Measurements from ENCODE around the gene PTPRK.

DNA sequence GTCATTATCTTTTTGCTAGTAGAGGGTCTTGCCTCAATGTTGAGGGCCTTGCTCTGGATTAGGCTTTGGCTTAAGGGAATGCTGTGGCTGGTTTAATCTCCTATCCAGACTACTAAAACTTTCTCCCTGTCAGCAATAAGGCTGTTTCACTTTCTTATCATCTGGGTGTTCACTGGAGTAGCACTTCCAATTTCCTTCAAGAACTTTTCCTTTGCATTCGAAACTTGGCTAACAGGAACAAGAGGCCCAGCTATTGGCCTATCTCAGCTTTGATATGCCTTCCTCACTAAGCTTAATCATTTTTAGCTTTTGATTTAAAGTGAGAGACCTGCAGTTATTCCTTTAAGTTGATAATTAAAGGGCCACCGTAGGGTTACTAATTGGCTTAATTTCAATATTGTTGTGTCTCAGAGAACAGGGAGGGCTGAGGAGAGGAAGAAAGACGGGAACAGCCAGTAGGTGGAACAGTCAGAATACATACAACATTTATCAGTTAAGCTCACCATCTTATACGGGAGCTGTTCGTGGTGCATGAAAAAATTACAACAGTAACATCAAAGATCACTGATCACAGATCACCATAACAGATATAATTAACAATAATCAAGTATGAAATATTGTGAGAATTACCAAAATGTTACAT is 186.7 kb downstream of the PTPRK start:
- TF ChIP-seq, protein P1, sequence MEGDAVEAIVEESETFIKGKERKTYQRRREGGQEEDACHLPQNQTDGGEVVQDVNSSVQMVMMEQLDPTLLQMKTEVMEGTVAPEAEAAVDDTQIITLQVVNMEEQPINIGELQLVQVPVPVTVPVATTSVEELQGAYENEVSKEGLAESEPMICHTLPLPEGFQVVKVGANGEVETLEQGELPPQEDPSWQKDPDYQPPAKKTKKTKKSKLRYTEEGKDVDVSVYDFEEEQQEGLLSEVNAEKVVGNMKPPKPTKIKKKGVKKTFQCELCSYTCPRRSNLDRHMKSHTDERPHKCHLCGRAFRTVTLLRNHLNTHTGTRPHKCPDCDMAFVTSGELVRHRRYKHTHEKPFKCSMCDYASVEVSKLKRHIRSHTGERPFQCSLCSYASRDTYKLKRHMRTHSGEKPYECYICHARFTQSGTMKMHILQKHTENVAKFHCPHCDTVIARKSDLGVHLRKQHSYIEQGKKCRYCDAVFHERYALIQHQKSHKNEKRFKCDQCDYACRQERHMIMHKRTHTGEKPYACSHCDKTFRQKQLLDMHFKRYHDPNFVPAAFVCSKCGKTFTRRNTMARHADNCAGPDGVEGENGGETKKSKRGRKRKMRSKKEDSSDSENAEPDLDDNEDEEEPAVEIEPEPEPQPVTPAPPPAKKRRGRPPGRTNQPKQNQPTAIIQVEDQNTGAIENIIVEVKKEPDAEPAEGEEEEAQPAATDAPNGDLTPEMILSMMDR (IDR thresholded peaks at IDR 0.05 in 2 of 3, conservative IDR thresholded peaks at IDR 0.05 in 1 of 3; ENCODE audit: borderline replicate concordance in 1 of 3, insufficient read depth in 1 of 3, low read depth in 2 of 3, low read length in 2 of 3), result no peak
- TF ChIP-seq YY1 (IDR thresholded peaks at IDR 0.05; ENCODE audit: extremely low read depth, insufficient replicate concordance, low read depth, low read length) (no peak), POLR2AphosphoS5 (IDR thresholded peaks at IDR 0.05; ENCODE audit: low read depth, low read length) (no peak), ZNF274 (IDR thresholded peaks at IDR 0.05; ENCODE audit: low read depth, low read length) (no peak), SP1 (IDR thresholded peaks at IDR 0.05; ENCODE audit: low read depth) (no peak), POLR2A (IDR thresholded peaks at IDR 0.05; ENCODE audit: borderline replicate concordance, extremely low read depth, insufficient read depth, insufficient read length) (no peak)
- TF ChIP-seq, protein P2, sequence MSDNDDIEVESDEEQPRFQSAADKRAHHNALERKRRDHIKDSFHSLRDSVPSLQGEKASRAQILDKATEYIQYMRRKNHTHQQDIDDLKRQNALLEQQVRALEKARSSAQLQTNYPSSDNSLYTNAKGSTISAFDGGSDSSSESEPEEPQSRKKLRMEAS (IDR thresholded peaks at IDR 0.05), result no peak
